ENCODE data around the gene SYNE1. TPM values are rescaled to one million over a fixed set of nuclear protein-coding genes. Genes with fewer than 3 reads are reported as not detected.

The SYNE1 gene
- total RNA-seq, 4 donors from 2014 or later: 29.1 to 51.5 (median 45.6) TPM

DNA sequence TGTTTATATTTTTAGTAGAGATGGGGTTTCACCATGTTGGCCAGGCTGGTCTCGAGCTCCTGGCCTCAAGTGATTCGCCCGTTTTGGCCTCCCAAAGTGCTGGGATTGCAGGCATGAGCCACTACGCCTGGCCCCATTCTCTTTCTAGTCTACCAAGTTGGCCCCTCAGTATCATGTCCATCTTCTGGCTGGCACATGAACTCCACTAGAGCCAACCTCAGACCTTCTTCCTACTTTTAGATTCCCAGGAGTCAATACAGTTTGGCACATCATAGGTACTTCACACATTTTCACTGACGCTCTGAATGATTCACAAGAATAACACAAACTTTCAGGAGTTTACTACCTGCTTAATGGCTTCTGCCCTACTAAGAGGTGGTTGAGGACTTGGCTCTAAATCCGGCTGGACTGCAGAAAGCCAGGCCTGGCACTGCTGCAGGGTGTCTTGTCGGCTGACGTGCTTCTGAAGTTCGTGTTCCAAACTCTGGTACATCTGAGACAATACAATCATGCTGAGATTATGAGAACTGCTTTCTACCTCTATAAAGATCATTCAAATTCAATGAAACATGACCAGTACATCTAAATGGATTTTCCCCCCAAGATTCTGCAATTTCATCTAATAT, 293.3 kb downstream of the SYNE1 start:
- Histone ChIP-seq H3K36me3 (peaks cover 0 to 11% of the 10 kb centered on the region in 2 donors), H3K27me3 (no peaks in the 10 kb centered on the region), H3K4me1 (peaks cover 13 to 16% of the 10 kb centered on the region in 2 donors), H3K4me3 (no peak overlapping the region), H3K9me3 (no peaks in the 10 kb centered on the region), H3K27ac (peak overlapping the region; percentile 74 to 84 (median 78))
- in situ Hi-C loops (cut with MboI; ENCODE audit: low sequenced_read_pairs in 4 of 4) (loop anchor here in 1 of 4 donors (25.0 kb wide), 1 partner anchor 132 kb away; no protein-coding TSS in a partner anchor), intact Hi-C loops (cut with DNase I; ENCODE audit: low total_unique reads) (loop anchor here (5.0 kb wide), 1 partner anchor 42 kb away; no protein-coding TSS in a partner anchor)
- TF ChIP-seq POLR2A (IDR thresholded peaks at IDR 0.05): no peak
- TF ChIP-seq, protein P1, sequence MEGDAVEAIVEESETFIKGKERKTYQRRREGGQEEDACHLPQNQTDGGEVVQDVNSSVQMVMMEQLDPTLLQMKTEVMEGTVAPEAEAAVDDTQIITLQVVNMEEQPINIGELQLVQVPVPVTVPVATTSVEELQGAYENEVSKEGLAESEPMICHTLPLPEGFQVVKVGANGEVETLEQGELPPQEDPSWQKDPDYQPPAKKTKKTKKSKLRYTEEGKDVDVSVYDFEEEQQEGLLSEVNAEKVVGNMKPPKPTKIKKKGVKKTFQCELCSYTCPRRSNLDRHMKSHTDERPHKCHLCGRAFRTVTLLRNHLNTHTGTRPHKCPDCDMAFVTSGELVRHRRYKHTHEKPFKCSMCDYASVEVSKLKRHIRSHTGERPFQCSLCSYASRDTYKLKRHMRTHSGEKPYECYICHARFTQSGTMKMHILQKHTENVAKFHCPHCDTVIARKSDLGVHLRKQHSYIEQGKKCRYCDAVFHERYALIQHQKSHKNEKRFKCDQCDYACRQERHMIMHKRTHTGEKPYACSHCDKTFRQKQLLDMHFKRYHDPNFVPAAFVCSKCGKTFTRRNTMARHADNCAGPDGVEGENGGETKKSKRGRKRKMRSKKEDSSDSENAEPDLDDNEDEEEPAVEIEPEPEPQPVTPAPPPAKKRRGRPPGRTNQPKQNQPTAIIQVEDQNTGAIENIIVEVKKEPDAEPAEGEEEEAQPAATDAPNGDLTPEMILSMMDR (IDR thresholded peaks at IDR 0.05 in 4 of 5, conservative IDR thresholded peaks at IDR 0.05 in 1 of 5): no peak
- peak; percentile 81 to 89 for ATAC-seq
- DNase-seq: peak; percentile 22 to 70

DNA sequence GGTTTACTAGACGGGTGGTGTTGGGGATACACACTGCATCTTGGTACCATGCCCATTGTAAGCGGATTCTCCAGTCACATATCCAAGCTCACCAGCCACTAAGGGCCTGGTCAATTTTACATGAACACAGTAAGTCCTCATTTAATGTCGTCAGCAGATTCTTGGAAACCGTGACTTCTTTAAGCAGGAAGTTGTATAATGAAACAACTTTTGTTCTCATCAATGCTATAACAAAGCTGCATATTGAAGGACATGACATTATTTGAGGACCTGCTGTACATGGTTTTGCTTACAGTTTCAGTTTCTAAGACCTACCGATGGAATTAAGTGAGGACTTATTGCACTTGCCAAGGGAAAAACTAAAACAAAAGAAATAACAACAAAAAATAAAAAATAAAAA, 295.6 kb downstream of the SYNE1 start:
- DNase-seq (no peak), ATAC-seq (no peak)
- intact Hi-C loops (cut with DNase I; ENCODE audit: low total_unique reads): loop anchor here (5.0 kb wide), 1 partner anchor 39 kb away; no protein-coding TSS in a partner anchor
- TF ChIP-seq, protein P1 (IDR thresholded peaks at IDR 0.05 in 4 of 5, conservative IDR thresholded peaks at IDR 0.05 in 1 of 5): no peak
- TF ChIP-seq POLR2A (IDR thresholded peaks at IDR 0.05): no peak
- no peaks in the 10 kb centered on the region for H3K27me3 ChIP-seq
- peaks cover 0 to 11% of the 10 kb centered on the region in 2 donors for H3K36me3 ChIP-seq
- peak overlapping the region; percentile 22 to 84 (median 78) for H3K27ac ChIP-seq
- no peaks in the 10 kb centered on the region for H3K9me3 ChIP-seq
- no peak overlapping the region for H3K4me3 ChIP-seq
- in situ Hi-C loops (cut with MboI; ENCODE audit: low sequenced_read_pairs in 4 of 4): loop anchor here in 1 of 4 donors (25.0 kb wide), 1 partner anchor 129 kb away; no protein-coding TSS in a partner anchor
- peaks cover 13 to 16% of the 10 kb centered on the region in 2 donors for H3K4me1 ChIP-seq

DNA sequence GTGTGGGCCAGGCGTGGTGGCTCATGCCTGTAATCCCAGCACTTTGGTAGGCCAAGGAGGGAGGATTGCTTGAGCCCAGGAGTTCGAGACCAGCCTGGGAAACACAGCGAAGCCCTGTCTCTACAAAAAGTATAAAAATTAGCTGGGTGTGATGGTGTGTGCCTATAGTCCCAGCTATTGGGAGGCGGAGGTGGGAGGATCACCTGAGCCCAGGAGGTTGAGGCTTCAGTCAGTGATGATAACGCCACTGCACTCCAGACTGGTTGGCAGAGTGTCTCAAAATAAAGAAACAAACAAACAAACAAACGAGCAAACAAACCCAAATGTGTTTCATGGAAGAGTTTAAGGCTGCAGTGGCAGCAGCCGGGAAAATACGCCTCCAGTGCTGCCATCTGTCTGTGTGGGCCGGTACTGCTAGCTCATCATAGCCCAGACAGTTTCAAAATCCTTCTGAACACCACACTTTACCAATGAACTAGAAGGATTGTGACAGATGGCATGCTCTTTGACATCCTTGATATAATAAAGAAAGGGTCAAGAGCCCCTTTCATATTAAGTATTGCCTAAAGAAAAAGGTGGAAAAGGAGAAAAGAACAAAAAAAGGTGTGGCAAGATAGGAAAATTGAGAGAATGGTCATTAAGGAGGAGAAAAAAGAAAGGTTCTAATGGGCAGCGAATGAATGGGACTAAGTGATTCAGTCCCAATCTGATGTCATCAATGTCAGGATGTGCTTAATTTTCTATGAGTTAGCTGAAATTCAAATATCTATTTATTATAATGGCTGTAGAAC, 298.6 kb downstream of the SYNE1 start:
- TF ChIP-seq, protein P1 (IDR thresholded peaks at IDR 0.05 in 4 of 5, conservative IDR thresholded peaks at IDR 0.05 in 1 of 5): peak; percentile 49 to 87 (median 77)
- no peak for TF ChIP-seq POLR2A (IDR thresholded peaks at IDR 0.05)
- intact Hi-C loops (cut with DNase I; ENCODE audit: low total_unique reads): no loop called here
- Histone ChIP-seq H3K4me1 (peaks cover 8 to 10% of the 10 kb centered on the region in 2 donors), H3K27me3 (no peaks in the 10 kb centered on the region), H3K27ac (no peak overlapping the region), H3K4me3 (no peak overlapping the region), H3K9me3 (no peaks in the 10 kb centered on the region), H3K36me3 (peaks cover 0 to 34% of the 10 kb centered on the region in 2 donors)
- DNase-seq (peak; percentile 19 to 51), ATAC-seq (peak; percentile 49 to 57)
- in situ Hi-C loops (cut with MboI; ENCODE audit: low sequenced_read_pairs in 4 of 4): loop anchor here in 1 of 4 donors (25.0 kb wide), 1 partner anchor 126 kb away; no protein-coding TSS in a partner anchor

- no peak overlapping the region for H3K27ac ChIP-seq
Measured at GRCh38 chr6:152334555-152334954, 302.6 kb downstream of the SYNE1 start.

More at GRCh38 chr6:152334555-152334954, 302.6 kb downstream of the SYNE1 start:
- H3K36me3 ChIP-seq: peaks cover 0 to 59% of the 10 kb centered on the region in 2 donors
- no peak overlapping the region for H3K4me3 ChIP-seq
- in situ Hi-C loops (cut with MboI; ENCODE audit: low sequenced_read_pairs in 4 of 4): loop anchor here in 1 of 4 donors (25.0 kb wide), 1 partner anchor 122 kb away; no protein-coding TSS in a partner anchor
- no peak for ATAC-seq
- TF ChIP-seq, protein P1 (IDR thresholded peaks at IDR 0.05 in 4 of 5, conservative IDR thresholded peaks at IDR 0.05 in 1 of 5): no peak
- TF ChIP-seq POLR2A (IDR thresholded peaks at IDR 0.05): no peak
- H3K4me1 ChIP-seq: no peaks in the 10 kb centered on the region
- no peaks in the 10 kb centered on the region for H3K27me3 ChIP-seq
- no peaks in the 10 kb centered on the region for H3K9me3 ChIP-seq
- no peak for DNase-seq
- intact Hi-C loops (cut with DNase I; ENCODE audit: low total_unique reads): no loop called here
